CD14-positive monocyte (primary cell): ENCODE data around the gene PFDN1. TPM values are rescaled to one million over a fixed set of nuclear protein-coding genes. Genes with fewer than 3 reads are reported as not detected.

Source experiments
- DNase-seq, 3 donors: peaks; one replicate each; pipeline ENCODE4 v3.0.0-alpha.2; 2011 to 2022
- H2AFZ ChIP-seq: 2 replicates; pipeline ENCODE4 v1.6.0; 2012; ENCODE audit warnings: mild to moderate bottlenecking, low read depth, low read length, inconsistent platforms; ENCODE audit not compliant: insufficient read depth, poor library complexity, severe bottlenecking
- H3K27ac ChIP-seq, 2 donors: 1 replicate in 1 of 2; 2 replicates in 1 of 2; pipeline ENCODE4 v1.5.1; 2012 to 2013; ENCODE audit warnings: low read length in 2 of 2, control low read depth in 1 of 2, inconsistent platforms in 1 of 2, low read depth in 1 of 2, mild to moderate bottlenecking in 1 of 2
- H3K27me3 ChIP-seq, 2 donors: one replicate each; pipeline versions ENCODE4 v1.6.0 to v1.6.1; 2011 to 2013; ENCODE audit warnings: low read length in 2 of 2; ENCODE audit not compliant: control insufficient read depth in 2 of 2, insufficient read depth in 2 of 2
- H3K36me3 ChIP-seq, 2 donors: replicated peaks in 1 of 2; 1 replicate in 1 of 2; 2 replicates in 1 of 2; pipeline versions ENCODE4 v1.5.1 to v1.6.1; 2012 to 2013; ENCODE audit warnings: low read length in 2 of 2, control low read depth in 1 of 2, inconsistent platforms in 1 of 2, mild to moderate bottlenecking in 1 of 2; ENCODE audit not compliant: insufficient read depth in 2 of 2, control insufficient read depth in 1 of 2
- H3K4me1 ChIP-seq, 2 donors: 1 replicate in 1 of 2; 2 replicates in 1 of 2; pipeline versions ENCODE4 v1.5.1 to v1.6.1; 2012 to 2013; ENCODE audit warnings: low read length in 2 of 2, control low read depth in 1 of 2, inconsistent platforms in 1 of 2, mild to moderate bottlenecking in 1 of 2, moderate library complexity in 1 of 2; ENCODE audit not compliant: insufficient read depth in 2 of 2, control insufficient read depth in 1 of 2
- H3K4me2 ChIP-seq: replicated peaks from 2 replicates; pipeline ENCODE3; 2012; ENCODE audit warnings: low read length, moderate library complexity, mild to moderate bottlenecking; ENCODE audit not compliant: poor library complexity, severe bottlenecking; ENCODE audit errors: extremely low read depth
- H3K4me3 ChIP-seq, 3 experiments: fragments of 200-600 bp in 1 of 3; sonication (generic) in 1 of 3; replicated peaks in 1 of 3; 1 replicate in 2 of 3; 2 replicates in 1 of 3; pipeline ENCODE4 v1.5.1; 2011 to 2013; ENCODE audit warnings: low read length in 3 of 3, mild to moderate bottlenecking in 3 of 3, control low read depth in 2 of 3, low read depth in 2 of 3, inconsistent platforms in 1 of 3, moderate library complexity in 1 of 3
- H3K79me2 ChIP-seq: 2 replicates; pipeline ENCODE4 v1.6.0; 2012; ENCODE audit warnings: mild to moderate bottlenecking, control low read depth, inconsistent platforms, low read length, moderate library complexity; ENCODE audit not compliant: insufficient read depth
- H3K9ac ChIP-seq: 2 replicates; pipeline ENCODE4 v1.6.0; 2017; ENCODE audit warnings: low read length, mild to moderate bottlenecking; ENCODE audit not compliant: insufficient read depth, poor library complexity, severe bottlenecking
- H3K9me3 ChIP-seq, 2 donors: replicated peaks in 1 of 2; 1 replicate in 1 of 2; 2 replicates in 1 of 2; pipeline versions ENCODE4 v1.5.1 to v1.6.1; 2012 to 2013; ENCODE audit warnings: low read length in 2 of 2, control low read depth in 1 of 2; ENCODE audit not compliant: control insufficient read depth in 1 of 2, insufficient read depth in 1 of 2
- H4K20me1 ChIP-seq: 2 replicates; pipeline ENCODE4 v1.6.0; 2012; ENCODE audit warnings: mild to moderate bottlenecking, low read length, control low read depth, moderate library complexity; ENCODE audit not compliant: insufficient read depth
- H3K27ac Mint-ChIP-seq, 7 donors: one replicate each; pipeline ENCODE4 v1.8.0; 2020; ENCODE audit warnings: mild to moderate bottlenecking in 7 of 7, mixed read lengths in 7 of 7, moderate library complexity in 6 of 7, inconsistent platforms in 2 of 7
- H3K27me3 Mint-ChIP-seq, 3 donors: one replicate each; pipeline ENCODE4 v1.8.0; 2021 to 2022; ENCODE audit warnings: low read depth in 3 of 3, mild to moderate bottlenecking in 3 of 3, mixed read lengths in 3 of 3, moderate library complexity in 3 of 3, inconsistent platforms in 1 of 3
- H3K36me3 Mint-ChIP-seq, 2 donors: one replicate each; pipeline ENCODE4 v1.8.0; 2020; ENCODE audit warnings: mixed read lengths in 2 of 2, inconsistent platforms in 1 of 2, mild to moderate bottlenecking in 1 of 2
- H3K4me1 Mint-ChIP-seq: one replicate; pipeline ENCODE4 v1.8.0; 2020; ENCODE audit warnings: mild to moderate bottlenecking, mixed read lengths
- H3K4me3 Mint-ChIP-seq, 2 donors: one replicate each; pipeline ENCODE4 v1.8.0; 2020; ENCODE audit warnings: mild to moderate bottlenecking in 2 of 2, mixed read lengths in 2 of 2, moderate library complexity in 1 of 2
- H3K9me3 Mint-ChIP-seq, 7 donors: one replicate each; pipeline ENCODE4 v1.8.0; 2020 to 2022; ENCODE audit warnings: mixed read lengths in 7 of 7, mild to moderate bottlenecking in 6 of 7, moderate library complexity in 6 of 7, inconsistent platforms in 2 of 7
- WGBS: methylation state at CpG from one replicate; pipeline ENCODE4 v1.1.5; 2013; ENCODE audit warnings: missing lambda C conversion rate; ENCODE audit not compliant: insufficient coverage; 5-methylcytosine and 5-hydroxymethylcytosine counted together
- intact Hi-C, 2 donors: fragments of 100-400 bp; cut with micrococcal nuclease; formaldehyde crosslinking; loops; one replicate each; pipeline versions ENCODE4 v1.15.0 to v1.15.1; 2023
- polyA plus RNA-seq, 3 donors: library from polyadenylated mRNA; depleted of rRNA in 1 of 3; unstranded in 2 of 3; stranded (reverse) in 1 of 3; fragments of 300-500 nt in 2 of 3; fragments of >200 nt in 1 of 3; fragmentation: Illumina TruSeq in 2 of 3; gene quantifications; 1 replicate in 2 of 3; 2 replicates in 1 of 3; pipeline ENCODE4 v1.2.3, GENCODE V29; 2012 to 2021
- TF ChIP-seq, protein P1 (sequence below): fragments of 200-600 bp; IDR thresholded peaks from one replicate; pipeline ENCODE4 v1.8.0; 2022; ENCODE audit warnings: antibody characterized with exemption, mild to moderate bottlenecking

PFDN1 gene
- polyA plus RNA-seq, 3 donors: 44.7 to 105 (median 82.2) TPM

DNA sequence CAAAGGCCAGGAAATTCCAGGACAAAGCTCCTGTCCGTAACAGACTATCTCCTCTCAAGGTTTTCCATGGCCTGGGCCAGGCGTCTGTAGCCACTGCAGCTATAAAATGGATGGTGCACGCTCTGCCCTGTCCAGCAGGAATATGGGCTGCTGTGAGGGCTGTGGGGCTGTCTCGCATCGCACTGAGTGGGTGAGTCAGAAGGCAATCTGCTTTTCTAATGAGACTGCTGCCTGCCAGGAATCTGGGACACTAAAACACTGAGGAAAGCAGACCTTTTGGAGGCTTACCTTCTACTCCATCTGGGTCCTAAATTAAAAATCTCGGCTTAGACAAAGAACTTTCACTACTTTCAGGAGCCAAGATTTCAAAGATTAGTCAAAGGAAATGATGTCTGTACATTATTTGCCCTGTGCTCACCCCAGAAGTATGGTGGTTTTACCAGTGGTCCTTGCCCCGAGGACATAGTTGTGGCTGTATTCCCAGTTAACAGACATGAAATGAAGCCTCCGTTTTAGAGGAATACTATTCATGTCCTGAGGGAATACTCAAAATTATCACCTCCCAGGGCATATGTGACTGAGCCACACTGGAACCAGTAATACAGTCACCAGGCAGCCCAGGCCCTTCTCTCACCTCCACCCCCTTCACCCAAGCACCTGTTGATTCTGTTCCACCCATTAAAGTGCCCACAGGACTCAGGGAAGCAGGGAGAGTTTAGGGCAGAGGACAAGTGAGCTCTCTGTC is 56.4 kb downstream of the PFDN1 start:
- WGBS: 95% methylated on average over 6 of the region's 8 CpGs
- peaks cover 35 to 37% of the 10 kb centered on the region in 2 donors for H3K4me1 ChIP-seq
- H3K27me3 ChIP-seq: no peaks in the 10 kb centered on the region
- peaks cover 46 to 67% of the 10 kb centered on the region in 2 donors for H3K36me3 Mint-ChIP-seq
- H3K79me2 ChIP-seq: peaks cover 39% of the 10 kb centered on the region
- no peak overlapping the region for H3K4me2 ChIP-seq
- H3K36me3 ChIP-seq: peaks cover 0 to 12% of the 10 kb centered on the region in 2 donors
- H4K20me1 ChIP-seq: no peaks in the 10 kb centered on the region
- H2AFZ ChIP-seq: no peak overlapping the region
- peak overlapping the region in 5 of 7 donors; percentile 36 to 90 (median 70) for H3K27ac Mint-ChIP-seq
- no peaks in the 10 kb centered on the region for H3K9me3 ChIP-seq
- DNase-seq: peak in 1 of 3 donors; percentile 13
- H3K4me3 ChIP-seq: no peak overlapping the region
- intact Hi-C loops: loop anchor here in 1 of 2 donors (5.0 kb wide), 1 partner anchor 36 kb away; no protein-coding TSS in a partner anchor
- H3K27ac ChIP-seq: no peak overlapping the region
- no peak overlapping the region for H3K9ac ChIP-seq
- H3K4me1 Mint-ChIP-seq: peaks cover 44% of the 10 kb centered on the region
- H3K27me3 Mint-ChIP-seq: peaks cover 0 to 4% (median 2%) of the 10 kb centered on the region in 3 donors
- no peak overlapping the region for H3K4me3 Mint-ChIP-seq
- TF ChIP-seq, protein P1, sequence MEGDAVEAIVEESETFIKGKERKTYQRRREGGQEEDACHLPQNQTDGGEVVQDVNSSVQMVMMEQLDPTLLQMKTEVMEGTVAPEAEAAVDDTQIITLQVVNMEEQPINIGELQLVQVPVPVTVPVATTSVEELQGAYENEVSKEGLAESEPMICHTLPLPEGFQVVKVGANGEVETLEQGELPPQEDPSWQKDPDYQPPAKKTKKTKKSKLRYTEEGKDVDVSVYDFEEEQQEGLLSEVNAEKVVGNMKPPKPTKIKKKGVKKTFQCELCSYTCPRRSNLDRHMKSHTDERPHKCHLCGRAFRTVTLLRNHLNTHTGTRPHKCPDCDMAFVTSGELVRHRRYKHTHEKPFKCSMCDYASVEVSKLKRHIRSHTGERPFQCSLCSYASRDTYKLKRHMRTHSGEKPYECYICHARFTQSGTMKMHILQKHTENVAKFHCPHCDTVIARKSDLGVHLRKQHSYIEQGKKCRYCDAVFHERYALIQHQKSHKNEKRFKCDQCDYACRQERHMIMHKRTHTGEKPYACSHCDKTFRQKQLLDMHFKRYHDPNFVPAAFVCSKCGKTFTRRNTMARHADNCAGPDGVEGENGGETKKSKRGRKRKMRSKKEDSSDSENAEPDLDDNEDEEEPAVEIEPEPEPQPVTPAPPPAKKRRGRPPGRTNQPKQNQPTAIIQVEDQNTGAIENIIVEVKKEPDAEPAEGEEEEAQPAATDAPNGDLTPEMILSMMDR: no peak
- H3K9me3 Mint-ChIP-seq: no peaks in the 10 kb centered on the region

DNA sequence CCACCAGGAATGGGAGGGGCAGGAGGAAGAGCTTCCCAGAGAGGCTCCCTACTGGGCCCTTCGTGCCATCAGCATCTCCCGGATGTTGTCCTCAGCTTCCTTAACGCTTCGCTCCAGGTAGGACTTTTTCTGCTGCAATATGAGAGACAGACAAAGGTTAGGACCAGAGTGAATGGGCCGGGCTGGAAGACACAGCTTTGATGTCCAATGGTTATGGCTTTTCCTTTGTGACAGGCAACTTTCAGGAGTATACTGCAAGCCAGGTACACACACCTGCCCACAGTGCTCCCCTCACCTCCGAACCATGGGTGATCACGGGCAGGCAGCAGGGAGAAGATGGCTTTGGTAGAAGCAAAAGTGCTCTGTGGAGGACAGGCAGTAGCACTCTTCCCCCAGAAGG is 57.0 kb downstream of the PFDN1 start:
- peaks cover 39% of the 10 kb centered on the region for H3K79me2 ChIP-seq
- H2AFZ ChIP-seq: no peak overlapping the region
- peaks cover 39% of the 10 kb centered on the region for H3K4me1 Mint-ChIP-seq
- no peak overlapping the region for H3K4me2 ChIP-seq
- peaks cover 44 to 67% of the 10 kb centered on the region in 2 donors for H3K36me3 Mint-ChIP-seq
- intact Hi-C loops: loop anchor here (2.0 to 5.0 kb wide), 2 partner anchors 17 to 36 kb away; no protein-coding TSS in a partner anchor
- peaks cover 0 to 4% (median 2%) of the 10 kb centered on the region in 3 donors for H3K27me3 Mint-ChIP-seq
- WGBS: 96% methylated on average over 4 of the region's 7 CpGs
- peaks cover 28 to 31% of the 10 kb centered on the region in 2 donors for H3K4me1 ChIP-seq
- no peaks in the 10 kb centered on the region for H3K9me3 ChIP-seq
- H3K27ac Mint-ChIP-seq: peak overlapping the region in 6 of 7 donors; percentile 47 to 90 (median 88)
- H3K9me3 Mint-ChIP-seq: no peaks in the 10 kb centered on the region
- peaks cover 0 to 12% of the 10 kb centered on the region in 2 donors for H3K36me3 ChIP-seq
- peak overlapping the region in 1 of 2 donors; percentile 63 for H3K27ac ChIP-seq
- peak overlapping the region in 1 of 2 donors; percentile 17 for H3K4me3 Mint-ChIP-seq
- H3K9ac ChIP-seq: no peak overlapping the region
- TF ChIP-seq, protein P1: no peak
- H4K20me1 ChIP-seq: no peaks in the 10 kb centered on the region
- no peaks in the 10 kb centered on the region for H3K27me3 ChIP-seq
- no peak overlapping the region for H3K4me3 ChIP-seq
- DNase-seq: no peak
